SU-DHL-6 (cell line): ENCODE measurements around the gene ZNF512B.
"Not testable (repeated sequence)": the region's sequence is repeated elsewhere in the genome, so short reads cannot be mapped to it uniquely, and the experiment has no call there.

Experiments
- H2AFZ ChIP-seq: fragments of 200-600 bp; sonication (generic); 2 replicates; pipeline ENCODE4 v1.6.1; 2014; ENCODE audit warnings: low read depth, mild to moderate bottlenecking, moderate library complexity, mixed read lengths, antibody characterized with exemption, low read length; ENCODE audit not compliant: severe bottlenecking
- H3F3A ChIP-seq: fragments of 200-600 bp; shearing (Covaris generic); 2 replicates; pipeline ENCODE4 v1.6.0; 2016; ENCODE audit warnings: antibody characterized with exemption, mild to moderate bottlenecking; ENCODE audit not compliant: insufficient read depth
- H3K27ac ChIP-seq: fragments of 200-600 bp; sonication (generic); 2 replicates; pipeline ENCODE4 v1.5.1; 2016; ENCODE audit warnings: low read depth, mild to moderate bottlenecking, low read length, moderate library complexity, mixed read lengths
- H3K27me3 ChIP-seq: fragments of 200-600 bp; sonication (generic), shearing (Covaris generic); 2 replicates; pipeline ENCODE4 v1.6.0; 2014; ENCODE audit warnings: mild to moderate bottlenecking, low read length
- H3K36me3 ChIP-seq: fragments of 200-600 bp; sonication (generic); 2 replicates; pipeline ENCODE4 v1.6.1; 2014; ENCODE audit warnings: mild to moderate bottlenecking, low read length, mixed read lengths
- H3K4me2 ChIP-seq: fragments of 300-600, 200-600 bp; shearing (Covaris generic), sonication (generic); 2 replicates; pipeline ENCODE4 v1.6.0; 2014; ENCODE audit warnings: low read length, low read depth, mild to moderate bottlenecking; ENCODE audit not compliant: poor library complexity, severe bottlenecking
- H3K4me3 ChIP-seq: fragments of 200-600 bp; sonication (generic); 2 replicates; pipeline ENCODE4 v1.5.1; 2014; ENCODE audit warnings: antibody characterized with exemption, low read length, mild to moderate bottlenecking, mixed read lengths; ENCODE audit not compliant: insufficient read depth, poor library complexity, severe bottlenecking
- H3K79me2 ChIP-seq: fragments of 200-600 bp; sonication (generic); 2 replicates; pipeline ENCODE4 v1.6.1; 2014; ENCODE audit warnings: mild to moderate bottlenecking, low read length, moderate library complexity; ENCODE audit not compliant: insufficient read depth
- H3K9ac ChIP-seq: fragments of 200-600 bp; sonication (generic); 2 replicates; pipeline ENCODE4 v1.7.0; 2014; ENCODE audit warnings: mild to moderate bottlenecking, low read length
- H3K9me2 ChIP-seq: fragments of 200-600 bp; sonication (generic); replicated peaks from 2 replicates; pipeline ENCODE4 v1.6.1; 2014; ENCODE audit warnings: low read length; ENCODE audit not compliant: insufficient read depth
- H3K9me3 ChIP-seq: fragments of 200-600 bp; sonication (generic); 2 replicates; pipeline ENCODE4 v1.6.1; 2014; ENCODE audit warnings: low read length, mixed read lengths; ENCODE audit not compliant: insufficient read depth
- H4K20me1 ChIP-seq: fragments of 200-600 bp; sonication (generic); 2 replicates; pipeline ENCODE4 v1.6.1; 2014; ENCODE audit warnings: low read depth, mild to moderate bottlenecking, antibody characterized with exemption, low read length, moderate library complexity, mixed read lengths
- EZH2phosphoT487 ChIP-seq: fragments of 200-600 bp; sonication (generic), shearing (Covaris generic); conservative IDR thresholded peaks from 2 replicates; pipeline ENCODE4 v1.6.1; 2018; ENCODE audit warnings: mild to moderate bottlenecking, antibody characterized with exemption, low read length, moderate library complexity, mixed read lengths
- TF ChIP-seq, protein P1 (sequence below): fragments of 200-600 bp; sonication (generic); IDR thresholded peaks from one replicate; pipeline ENCODE4 v1.5.1; 2017; ENCODE audit warnings: antibody characterized with exemption, mild to moderate bottlenecking, low read length, moderate library complexity; ENCODE audit not compliant: insufficient read depth, poor library complexity, severe bottlenecking

ZNF512B gene

DNA sequence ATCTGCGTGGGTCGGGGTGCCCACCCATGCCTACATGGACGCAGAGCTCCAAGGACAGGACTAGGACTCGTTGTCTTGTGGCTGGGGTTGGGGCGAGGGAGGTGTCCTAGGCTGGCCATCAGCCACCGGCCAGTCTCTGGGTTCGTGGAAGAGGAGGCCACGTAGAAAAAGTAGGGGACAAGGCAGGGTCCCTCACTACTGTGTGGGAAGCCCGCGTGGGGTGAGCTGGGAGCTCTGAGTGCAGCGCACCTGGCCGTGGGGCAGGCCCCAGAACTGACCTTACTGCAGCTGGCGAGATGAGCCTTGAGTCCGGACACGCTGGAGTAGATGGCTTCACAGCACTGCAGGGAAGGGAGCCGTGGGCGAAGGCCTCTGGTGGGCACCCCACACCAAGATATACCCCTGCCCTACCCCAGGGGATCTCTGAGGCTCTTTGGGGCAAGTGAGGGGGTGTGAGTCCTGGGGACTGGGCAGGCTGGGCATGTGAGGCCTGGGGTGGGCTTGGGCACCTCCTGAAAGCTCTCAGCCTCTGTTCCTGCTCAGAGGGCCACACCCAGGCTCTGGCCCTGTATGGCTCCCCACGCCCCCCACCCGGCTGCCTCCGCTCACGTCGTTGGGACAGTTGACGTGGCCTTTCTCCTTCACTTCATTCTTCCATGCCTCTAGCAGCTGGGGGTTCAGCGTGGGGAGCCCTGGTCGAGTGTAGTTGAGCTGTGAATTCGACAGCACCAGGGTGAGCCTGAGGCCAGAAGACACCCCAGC, 7.9 kb downstream of the ZNF512B start:
- no peak overlapping the region for H3K9ac ChIP-seq
- H3K9me3 ChIP-seq = peaks cover 14% of the 10 kb centered on the region; the same call in 1 of the 2 replicates
- H3K27ac ChIP-seq = no peak overlapping the region
- no peaks in the 10 kb centered on the region for H3K79me2 ChIP-seq
- no peaks in the 10 kb centered on the region for H3K9me2 ChIP-seq
- H2AFZ ChIP-seq = no peak overlapping the region
- H3K36me3 ChIP-seq = no peaks in the 10 kb centered on the region
- peaks cover 2% of the 10 kb centered on the region; the same call in 1 of the 2 replicates for H3F3A ChIP-seq
- no peaks in the 10 kb centered on the region for H4K20me1 ChIP-seq
- H3K4me2 ChIP-seq = no peak overlapping the region
- no peak overlapping the region for H3K4me3 ChIP-seq
- no peak for TF ChIP-seq EZH2phosphoT487
- TF ChIP-seq, protein P1, sequence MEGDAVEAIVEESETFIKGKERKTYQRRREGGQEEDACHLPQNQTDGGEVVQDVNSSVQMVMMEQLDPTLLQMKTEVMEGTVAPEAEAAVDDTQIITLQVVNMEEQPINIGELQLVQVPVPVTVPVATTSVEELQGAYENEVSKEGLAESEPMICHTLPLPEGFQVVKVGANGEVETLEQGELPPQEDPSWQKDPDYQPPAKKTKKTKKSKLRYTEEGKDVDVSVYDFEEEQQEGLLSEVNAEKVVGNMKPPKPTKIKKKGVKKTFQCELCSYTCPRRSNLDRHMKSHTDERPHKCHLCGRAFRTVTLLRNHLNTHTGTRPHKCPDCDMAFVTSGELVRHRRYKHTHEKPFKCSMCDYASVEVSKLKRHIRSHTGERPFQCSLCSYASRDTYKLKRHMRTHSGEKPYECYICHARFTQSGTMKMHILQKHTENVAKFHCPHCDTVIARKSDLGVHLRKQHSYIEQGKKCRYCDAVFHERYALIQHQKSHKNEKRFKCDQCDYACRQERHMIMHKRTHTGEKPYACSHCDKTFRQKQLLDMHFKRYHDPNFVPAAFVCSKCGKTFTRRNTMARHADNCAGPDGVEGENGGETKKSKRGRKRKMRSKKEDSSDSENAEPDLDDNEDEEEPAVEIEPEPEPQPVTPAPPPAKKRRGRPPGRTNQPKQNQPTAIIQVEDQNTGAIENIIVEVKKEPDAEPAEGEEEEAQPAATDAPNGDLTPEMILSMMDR = no peak
- H3K27me3 ChIP-seq = no peaks in the 10 kb centered on the region

DNA sequence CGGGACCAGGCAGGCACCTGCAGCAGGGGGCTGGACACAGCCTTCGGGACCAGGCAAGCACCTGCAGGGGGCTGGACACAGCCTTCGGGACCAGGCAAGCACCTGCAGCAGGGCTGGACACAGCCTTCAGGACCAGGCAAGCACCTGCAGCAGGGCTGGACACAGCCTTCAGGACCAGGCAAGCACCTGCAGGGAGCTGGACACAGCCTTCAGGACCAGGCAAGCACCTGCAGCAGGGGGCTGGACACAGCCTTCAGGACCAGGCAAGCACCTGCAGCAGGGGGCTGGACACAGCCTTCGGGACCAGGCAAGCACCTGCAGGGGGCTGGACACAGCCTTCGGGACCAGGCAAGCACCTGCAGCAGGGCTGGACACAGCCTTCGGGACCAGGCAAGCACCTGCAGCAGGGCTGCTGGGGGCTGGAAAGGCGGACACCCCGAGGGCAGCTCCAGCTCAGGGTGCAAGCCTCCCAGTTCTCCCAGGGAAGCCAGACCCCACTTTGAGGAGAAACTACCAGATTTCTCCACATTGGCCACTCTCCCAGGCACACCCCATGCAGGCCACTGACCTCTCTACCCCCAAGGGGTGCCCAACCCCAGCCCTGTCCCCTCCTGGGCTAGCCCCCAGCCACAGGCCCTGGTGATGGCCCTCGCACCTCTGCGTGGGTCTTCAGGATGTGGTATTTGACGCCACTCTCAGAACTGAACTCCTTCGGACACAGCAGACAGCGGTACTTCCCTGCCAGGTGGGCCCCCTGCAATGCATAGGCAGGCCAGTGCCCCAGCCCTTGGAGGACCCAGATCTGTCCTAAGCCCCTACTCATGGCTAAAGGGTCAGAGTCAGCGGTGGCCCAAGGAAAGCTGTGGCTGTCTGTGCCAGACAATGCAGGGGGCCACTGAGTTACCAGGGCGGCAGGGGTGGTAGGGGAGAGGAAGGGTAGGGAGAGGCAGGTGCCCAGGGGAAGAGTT, 8.8 kb downstream of the ZNF512B start:
- H2AFZ ChIP-seq, H3K4me2 ChIP-seq, H3K9me3 ChIP-seq, H3F3A ChIP-seq, H3K4me3 ChIP-seq, H3K79me2 ChIP-seq, H3K9me2 ChIP-seq, H4K20me1 ChIP-seq, H3K9ac ChIP-seq, H3K27ac ChIP-seq, H3K36me3 ChIP-seq, H3K27me3 ChIP-seq: not testable (repeated sequence)

DNA sequence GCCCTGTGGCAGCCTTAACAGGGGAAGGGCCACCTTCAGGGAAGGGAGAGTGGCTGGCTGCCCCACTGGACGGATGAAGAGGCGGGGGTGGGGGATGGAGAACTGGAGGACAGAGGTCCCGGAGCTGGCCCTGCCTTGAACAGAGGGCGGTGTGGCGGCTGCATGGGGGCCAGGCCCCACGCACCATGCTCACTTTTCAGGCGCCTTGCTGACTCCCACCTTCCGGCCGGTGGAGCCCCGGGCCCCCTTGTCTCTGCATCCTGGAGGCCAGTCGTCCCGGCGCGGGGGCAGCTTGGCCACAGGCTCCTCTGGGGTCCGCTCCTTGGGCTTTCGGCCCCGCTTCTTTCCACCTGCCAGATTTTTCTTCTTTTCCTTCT, 10.0 kb downstream of the ZNF512B start:
- no peak for TF ChIP-seq EZH2phosphoT487
- TF ChIP-seq, protein P1 = no peak
- no peaks in the 10 kb centered on the region for H3K9me2 ChIP-seq
- H3K36me3 ChIP-seq = no peaks in the 10 kb centered on the region
- no peak overlapping the region for H2AFZ ChIP-seq
- H4K20me1 ChIP-seq = no peaks in the 10 kb centered on the region
- H3K27me3 ChIP-seq = no peaks in the 10 kb centered on the region
- H3K9ac ChIP-seq = no peak overlapping the region
- peaks cover 6% of the 10 kb centered on the region; the same call in 1 of the 2 replicates for H3F3A ChIP-seq
- H3K4me2 ChIP-seq = no peak overlapping the region
- H3K27ac ChIP-seq = no peak overlapping the region
- H3K9me3 ChIP-seq = peaks cover 5% of the 10 kb centered on the region; the same call in 1 of the 2 replicates
- no peak overlapping the region for H3K4me3 ChIP-seq
- H3K79me2 ChIP-seq = peaks cover 13% of the 10 kb centered on the region
